A172 (cell line): Measurements from ENCODE around the gene PRAMEF5. TPM values are rescaled to one million over a fixed set of nuclear protein-coding genes. Genes with fewer than 3 reads are reported as not detected.
"Not testable (repeated sequence)": the region's sequence is repeated elsewhere in the genome, so short reads cannot be mapped to it uniquely, and the experiment has no call there.

Source experiments
- DNase-seq: peaks from one replicate; pipeline ENCODE4 v3.0.0-alpha.2; 2015; ENCODE audit warnings: low spot score
- total RNA-seq: library from RNA; depleted of rRNA; stranded (reverse); fragments of >200 nt; shearing (Covaris generic); gene quantifications from 2 replicates; pipeline ENCODE4 v1.2.3, GENCODE V29; 2014; rRNA removed

PRAMEF5 gene
- total RNA-seq, 1 experiment from 2014 or later, result not detected

DNA sequence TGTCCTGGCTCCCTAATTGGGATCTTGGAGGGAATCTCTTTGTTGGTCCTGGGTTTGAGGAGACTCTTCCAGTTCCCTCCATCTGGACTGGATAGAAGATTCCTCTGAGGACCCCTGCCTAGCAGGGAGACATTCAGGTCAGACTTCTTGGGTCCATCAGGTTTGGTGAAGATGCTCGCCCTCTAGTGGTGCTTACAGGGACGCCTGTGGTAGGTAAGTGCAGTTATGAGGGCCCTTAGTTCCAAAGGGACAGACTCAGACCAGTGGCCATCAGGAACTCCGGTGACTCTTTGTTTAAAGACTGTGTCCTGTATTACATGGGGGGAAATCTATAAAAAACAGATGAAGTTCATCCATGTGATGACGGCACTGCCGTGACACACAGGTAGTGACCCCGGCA is 23.0 kb downstream of the PRAMEF5 start:
- DNase-seq, result not testable (repeated sequence)

DNA sequence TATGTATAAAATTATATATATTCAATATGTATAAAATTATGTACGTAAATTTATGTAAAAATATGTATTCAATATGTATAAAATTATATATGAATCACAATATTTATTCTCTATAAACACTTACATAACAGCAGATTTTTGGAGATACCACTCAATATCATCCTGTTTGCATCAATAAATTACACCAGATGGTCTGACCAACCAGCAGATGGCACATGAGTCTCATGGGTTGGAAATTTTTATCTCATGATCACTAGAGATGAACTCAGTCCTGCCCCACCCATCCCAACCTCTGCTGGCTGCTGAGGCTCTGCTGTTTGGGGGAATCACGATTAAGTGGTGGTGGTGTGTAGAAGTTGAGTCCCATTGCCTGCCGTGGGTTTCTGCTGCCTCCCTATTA is 25.6 kb downstream of the PRAMEF5 start:
- not testable (repeated sequence) for DNase-seq

DNA sequence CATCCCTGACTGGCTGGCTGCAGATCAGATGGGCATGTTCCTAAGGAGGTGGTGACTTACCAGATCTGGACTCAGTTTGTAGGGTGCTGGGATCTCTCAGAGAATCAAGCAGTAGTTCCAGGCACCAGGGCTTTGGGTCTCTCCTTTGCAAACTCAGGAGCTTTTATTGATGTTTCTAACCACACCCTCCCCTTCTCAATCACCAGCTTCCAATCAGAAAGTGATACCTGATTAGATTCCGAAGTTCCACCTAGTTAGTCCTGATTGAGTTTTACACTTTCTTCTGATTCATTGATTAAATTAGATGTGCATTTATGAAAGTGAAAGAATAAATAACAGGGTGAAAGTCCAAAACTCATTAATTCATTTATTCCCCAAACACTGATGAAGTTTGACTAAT is 31.0 kb downstream of the PRAMEF5 start, which contains the start of gene PRAMEF8:
Gene PRAMEF8 (minus strand): TSS at position 101 of the 400 bp plus-strand sequence. CDS start 1,046 bp downstream, outside the sequence.
- not testable (repeated sequence) for DNase-seq

DNA sequence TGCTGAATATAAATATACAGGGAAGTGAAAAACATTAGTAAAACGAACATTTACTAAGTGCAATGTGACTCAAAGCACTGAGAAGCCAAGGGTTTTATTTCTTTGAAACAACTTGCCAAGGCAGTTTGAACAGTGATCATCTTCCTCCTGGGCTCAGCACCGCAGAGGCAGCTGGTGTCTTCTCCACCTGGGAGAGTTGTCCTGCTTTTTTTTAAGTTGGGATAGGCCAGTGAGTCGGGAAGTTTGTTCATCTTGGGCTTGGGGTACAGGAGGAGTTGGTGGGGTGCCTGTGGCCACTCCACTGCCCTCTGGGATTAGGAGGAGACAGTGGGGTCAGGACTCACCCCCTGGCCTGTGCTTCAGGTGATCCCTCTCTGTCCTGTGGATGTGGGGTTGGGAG is 35.0 kb downstream of the PRAMEF5 start:
- DNase-seq, result not testable (repeated sequence)

DNA sequence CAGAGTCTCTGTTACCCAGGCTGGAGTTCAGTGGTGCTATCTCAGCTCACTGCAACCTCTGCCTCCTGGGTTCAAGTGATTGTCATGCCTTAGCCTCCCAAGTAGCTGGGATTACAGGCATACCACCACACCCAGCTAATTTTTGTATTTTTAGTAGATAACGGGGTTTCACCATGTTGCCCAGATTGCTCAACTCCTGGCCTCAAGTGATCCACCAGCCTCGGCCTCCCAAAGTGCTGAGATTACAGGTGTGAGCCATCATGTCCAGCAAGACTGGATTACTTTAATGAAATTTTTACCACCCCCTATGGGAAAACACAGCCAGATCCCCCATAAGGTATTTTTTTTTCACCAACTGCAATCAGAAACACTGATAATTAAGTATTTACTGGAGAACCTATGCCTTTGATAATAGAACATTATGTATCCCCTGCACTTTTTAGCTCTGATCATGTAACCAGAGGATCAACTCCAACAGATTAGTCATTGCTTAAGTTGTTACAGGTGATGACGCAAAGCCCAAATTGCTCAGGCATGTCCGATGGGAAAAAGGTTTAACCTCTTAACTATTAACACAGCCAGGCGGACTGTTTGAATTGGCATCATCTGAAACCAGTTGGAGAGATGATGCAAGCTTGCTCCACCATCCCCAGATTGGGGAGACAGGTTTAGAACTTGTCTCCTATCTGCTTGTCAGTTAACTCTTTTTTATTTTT is 43.4 kb downstream of the PRAMEF5 start:
- not testable (repeated sequence) for DNase-seq

DNA sequence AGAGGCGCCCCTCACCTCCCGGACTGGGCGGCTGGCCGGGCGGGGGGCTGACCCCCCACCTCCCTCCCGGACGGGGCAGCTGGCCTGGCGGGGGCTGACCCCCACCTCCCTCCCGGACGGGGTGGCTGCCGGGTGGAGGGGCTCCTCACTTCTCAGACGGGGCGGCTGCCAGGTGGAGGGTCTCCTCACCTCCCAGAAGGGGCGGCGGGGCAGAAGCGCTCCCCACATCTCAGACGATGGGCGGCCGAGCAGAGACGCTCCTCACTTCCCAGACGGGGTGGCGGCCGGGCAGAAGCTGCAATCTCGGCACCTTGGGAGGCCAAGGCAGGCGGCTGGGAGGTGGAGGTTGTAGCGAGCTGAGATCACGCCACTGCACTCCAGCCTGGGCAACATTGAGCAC is 44.7 kb downstream of the PRAMEF5 start:
- DNase-seq, result not testable (repeated sequence)

DNA sequence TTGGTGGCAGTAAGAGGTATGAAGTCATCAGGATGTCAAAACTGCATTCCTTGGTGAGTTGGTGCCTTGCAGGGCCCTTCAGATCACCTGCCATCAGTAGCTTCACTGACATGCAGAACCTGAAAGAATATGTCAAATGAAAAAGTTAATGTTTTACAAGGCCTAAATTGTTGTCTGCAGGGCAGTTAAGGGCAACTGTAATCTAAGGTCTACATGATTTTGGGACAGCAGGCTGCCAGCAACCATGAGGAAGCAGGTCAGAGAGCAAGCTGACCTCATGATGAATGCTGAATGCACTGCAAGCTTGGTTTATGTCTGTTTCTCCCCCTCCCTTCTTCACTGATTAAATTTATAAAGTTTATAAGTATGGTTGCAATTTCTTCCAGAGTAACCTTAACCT is 48.2 kb downstream of the PRAMEF5 start:
- not testable (repeated sequence) for DNase-seq

DNA sequence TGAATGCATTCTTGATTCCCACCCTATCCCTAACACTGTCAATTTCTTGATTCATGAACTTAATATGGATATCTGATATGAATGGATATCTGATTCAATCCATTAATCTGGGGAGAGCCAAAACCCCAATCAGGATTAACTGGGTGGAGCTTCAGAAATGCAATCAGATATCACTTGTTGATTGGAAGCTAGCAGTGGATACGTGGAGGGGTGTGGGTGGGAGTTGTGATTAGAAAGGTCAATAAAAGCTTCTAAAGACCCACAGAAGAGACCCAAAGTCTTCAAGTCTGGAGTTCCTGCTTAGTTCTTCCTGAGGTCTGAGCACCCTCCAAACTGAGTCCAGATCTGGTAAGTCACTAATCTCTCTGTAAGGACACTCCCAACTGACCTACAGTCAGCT is 49.2 kb downstream of the PRAMEF5 start, which contains the start of gene PRAMEF33:
Gene PRAMEF33 (plus strand): TSS at position 301 of the 400 bp plus-strand sequence. CDS start 2,416 bp downstream, outside the sequence.
- DNase-seq, result not testable (repeated sequence)

Other genes starting within 250 kb of the PRAMEF5 start
- not detected in 2 replicates for gene PRAMEF27, start 197.6 kb upstream of the PRAMEF5 start, total RNA-seq
- not detected in 2 replicates for gene HNRNPCL3, start 193.4 kb upstream of the PRAMEF5 start, total RNA-seq
- not detected in 2 replicates for gene PRAMEF25, start 183.4 kb upstream of the PRAMEF5 start, total RNA-seq
- gene HNRNPCL2, start 137.3 kb upstream of the PRAMEF5 start, total RNA-seq, result not detected in 2 replicates
- not detected in 2 replicates for gene PRAMEF26, start 98.2 kb upstream of the PRAMEF5 start, total RNA-seq
- not detected in 2 replicates for gene HNRNPCL4, start 88.6 kb upstream of the PRAMEF5 start, total RNA-seq
- not detected in 2 replicates for gene PRAMEF9, start 82.3 kb upstream of the PRAMEF5 start, total RNA-seq
- gene PRAMEF13, start 52.8 kb upstream of the PRAMEF5 start, total RNA-seq, result not detected in 2 replicates
- not detected in 2 replicates for gene PRAMEF18, start 28.0 kb upstream of the PRAMEF5 start, total RNA-seq
- gene PRAMEF8, start 30.9 kb downstream of the PRAMEF5 start, total RNA-seq, result not detected in 2 replicates
- not detected in 2 replicates for gene PRAMEF33, start 49.3 kb downstream of the PRAMEF5 start, total RNA-seq
- not detected in 2 replicates for gene PRAMEF15, start 61.4 kb downstream of the PRAMEF5 start, total RNA-seq
- not detected in 2 replicates for gene PRAMEF14, start 92.9 kb downstream of the PRAMEF5 start, total RNA-seq
- gene PRAMEF19, start 117.7 kb downstream of the PRAMEF5 start, total RNA-seq, result not detected in 2 replicates
- not detected in 2 replicates for gene PRAMEF17, start 135.4 kb downstream of the PRAMEF5 start, total RNA-seq
- gene PRAMEF20, start 156.3 kb downstream of the PRAMEF5 start, total RNA-seq, result not detected in 2 replicates